HL-60 (cell line): Measurements from ENCODE around the gene IFNLR1.
A peak's percentile ranks its signal among the peaks of the same experiment; 100 is the strongest.

ENCODE experiments used
- DNase-seq, 2 experiments: peaks; one replicate each; pipeline ENCODE4 v3.0.0-alpha.2; 2010 to 2020; ENCODE audit warnings: low read depth in 1 of 2, low spot score in 1 of 2
- H3K27ac ChIP-seq: fragments of 250-450 bp; sonication (Bioruptor Pico); replicated peaks from 2 replicates; pipeline ENCODE4 v1.5.1; 2020; ENCODE audit warnings: mild to moderate bottlenecking, moderate library complexity
- H3K27me3 ChIP-seq: fragments of 250-450 bp; sonication (Bioruptor Pico); 2 replicates; pipeline ENCODE4 v1.5.1; 2021; ENCODE audit warnings: mild to moderate bottlenecking, moderate library complexity; ENCODE audit not compliant: insufficient read depth, poor library complexity, severe bottlenecking
- H3K4me3 ChIP-seq: replicated peaks from 2 replicates; pipeline ENCODE4 v1.5.1; 2011; ENCODE audit warnings: mild to moderate bottlenecking, control low read depth, low read length; ENCODE audit not compliant: insufficient read depth
- GABPA ChIP-seq: IDR thresholded peaks from 2 replicates; pipeline ENCODE4 v1.6.1; 2012; ENCODE audit warnings: low read depth
- POLR2AphosphoS5 ChIP-seq: IDR thresholded peaks from 2 replicates; pipeline ENCODE4 v1.6.1; 2012; ENCODE audit warnings: low read depth
- SPI1 ChIP-seq: IDR thresholded peaks from 2 replicates; pipeline ENCODE4 v1.6.1; 2012; ENCODE audit warnings: low read depth, mild to moderate bottlenecking, borderline replicate concordance
- TF ChIP-seq, protein P1 (sequence below): IDR thresholded peaks from one replicate; pipeline ENCODE4 v1.5.1; 2011; ENCODE audit warnings: low read length, control low read depth, inconsistent platforms; ENCODE audit not compliant: insufficient read depth
- TF ChIP-seq, protein P2 (sequence below): IDR thresholded peaks from 2 replicates; pipeline ENCODE4 v1.6.1; 2012; ENCODE audit warnings: low read depth; ENCODE audit not compliant: insufficient replicate concordance

Gene IFNLR1

DNA sequence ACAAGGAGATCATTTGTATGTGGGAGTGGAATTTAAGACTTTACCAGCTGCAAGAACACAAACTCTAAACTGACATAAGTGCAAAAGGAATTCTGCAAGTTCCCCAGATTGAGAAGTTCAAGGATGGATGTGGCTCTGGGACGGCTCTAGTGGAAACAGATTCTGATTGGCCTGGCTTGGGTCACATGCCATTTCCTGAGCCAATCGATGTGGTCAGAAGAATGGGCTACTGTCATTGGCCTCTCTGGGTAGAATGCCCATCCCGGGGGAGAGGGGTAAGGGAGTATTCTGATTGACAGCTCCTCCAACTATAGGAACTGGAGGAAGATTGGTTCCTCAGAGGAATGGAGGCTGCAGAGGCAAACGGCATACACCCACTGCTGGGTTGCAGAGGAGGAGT is 6.0 kb upstream of the IFNLR1 start:
- DNase-seq, result no peak
- Histone ChIP-seq H3K4me3 (no peak overlapping the region), H3K27ac (no peak overlapping the region), H3K27me3 (no peaks in the 10 kb centered on the region)
- TF ChIP-seq, protein P1, sequence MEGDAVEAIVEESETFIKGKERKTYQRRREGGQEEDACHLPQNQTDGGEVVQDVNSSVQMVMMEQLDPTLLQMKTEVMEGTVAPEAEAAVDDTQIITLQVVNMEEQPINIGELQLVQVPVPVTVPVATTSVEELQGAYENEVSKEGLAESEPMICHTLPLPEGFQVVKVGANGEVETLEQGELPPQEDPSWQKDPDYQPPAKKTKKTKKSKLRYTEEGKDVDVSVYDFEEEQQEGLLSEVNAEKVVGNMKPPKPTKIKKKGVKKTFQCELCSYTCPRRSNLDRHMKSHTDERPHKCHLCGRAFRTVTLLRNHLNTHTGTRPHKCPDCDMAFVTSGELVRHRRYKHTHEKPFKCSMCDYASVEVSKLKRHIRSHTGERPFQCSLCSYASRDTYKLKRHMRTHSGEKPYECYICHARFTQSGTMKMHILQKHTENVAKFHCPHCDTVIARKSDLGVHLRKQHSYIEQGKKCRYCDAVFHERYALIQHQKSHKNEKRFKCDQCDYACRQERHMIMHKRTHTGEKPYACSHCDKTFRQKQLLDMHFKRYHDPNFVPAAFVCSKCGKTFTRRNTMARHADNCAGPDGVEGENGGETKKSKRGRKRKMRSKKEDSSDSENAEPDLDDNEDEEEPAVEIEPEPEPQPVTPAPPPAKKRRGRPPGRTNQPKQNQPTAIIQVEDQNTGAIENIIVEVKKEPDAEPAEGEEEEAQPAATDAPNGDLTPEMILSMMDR, result no peak
- TF ChIP-seq, protein P2, sequence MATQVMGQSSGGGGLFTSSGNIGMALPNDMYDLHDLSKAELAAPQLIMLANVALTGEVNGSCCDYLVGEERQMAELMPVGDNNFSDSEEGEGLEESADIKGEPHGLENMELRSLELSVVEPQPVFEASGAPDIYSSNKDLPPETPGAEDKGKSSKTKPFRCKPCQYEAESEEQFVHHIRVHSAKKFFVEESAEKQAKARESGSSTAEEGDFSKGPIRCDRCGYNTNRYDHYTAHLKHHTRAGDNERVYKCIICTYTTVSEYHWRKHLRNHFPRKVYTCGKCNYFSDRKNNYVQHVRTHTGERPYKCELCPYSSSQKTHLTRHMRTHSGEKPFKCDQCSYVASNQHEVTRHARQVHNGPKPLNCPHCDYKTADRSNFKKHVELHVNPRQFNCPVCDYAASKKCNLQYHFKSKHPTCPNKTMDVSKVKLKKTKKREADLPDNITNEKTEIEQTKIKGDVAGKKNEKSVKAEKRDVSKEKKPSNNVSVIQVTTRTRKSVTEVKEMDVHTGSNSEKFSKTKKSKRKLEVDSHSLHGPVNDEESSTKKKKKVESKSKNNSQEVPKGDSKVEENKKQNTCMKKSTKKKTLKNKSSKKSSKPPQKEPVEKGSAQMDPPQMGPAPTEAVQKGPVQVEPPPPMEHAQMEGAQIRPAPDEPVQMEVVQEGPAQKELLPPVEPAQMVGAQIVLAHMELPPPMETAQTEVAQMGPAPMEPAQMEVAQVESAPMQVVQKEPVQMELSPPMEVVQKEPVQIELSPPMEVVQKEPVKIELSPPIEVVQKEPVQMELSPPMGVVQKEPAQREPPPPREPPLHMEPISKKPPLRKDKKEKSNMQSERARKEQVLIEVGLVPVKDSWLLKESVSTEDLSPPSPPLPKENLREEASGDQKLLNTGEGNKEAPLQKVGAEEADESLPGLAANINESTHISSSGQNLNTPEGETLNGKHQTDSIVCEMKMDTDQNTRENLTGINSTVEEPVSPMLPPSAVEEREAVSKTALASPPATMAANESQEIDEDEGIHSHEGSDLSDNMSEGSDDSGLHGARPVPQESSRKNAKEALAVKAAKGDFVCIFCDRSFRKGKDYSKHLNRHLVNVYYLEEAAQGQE, result no peak
- TF ChIP-seq SPI1, result no peak
- no peak for TF ChIP-seq GABPA

DNA sequence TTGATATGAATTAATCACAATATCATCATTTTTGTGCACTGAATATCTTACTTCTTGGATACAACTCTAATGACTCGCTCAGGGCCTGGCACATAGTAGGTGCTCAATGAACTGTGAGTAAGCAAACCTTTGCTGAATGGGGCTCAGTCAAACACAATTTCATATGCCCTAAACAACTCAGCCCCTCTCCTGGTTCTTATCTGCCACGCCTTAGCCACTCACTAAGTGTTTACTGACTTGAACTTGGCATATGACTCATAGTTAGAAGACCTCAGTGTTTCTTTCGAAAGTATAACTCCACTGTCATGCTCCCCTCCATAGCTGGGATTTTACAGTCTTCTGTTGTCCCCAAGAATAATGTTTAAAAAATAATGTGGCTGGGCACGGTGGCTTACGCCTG is 4.8 kb upstream of the IFNLR1 start:
- H3K27ac ChIP-seq, result no peak overlapping the region
- peaks cover 10% of the 10 kb centered on the region for H3K27me3 ChIP-seq
- peak in 1 of 2 experiments; percentile 23 for DNase-seq
- H3K4me3 ChIP-seq, result no peak overlapping the region
- TF ChIP-seq POLR2AphosphoS5 (no peak), GABPA (no peak), SPI1 (no peak)
- TF ChIP-seq, protein P1, result no peak
- TF ChIP-seq, protein P2, result no peak

DNA sequence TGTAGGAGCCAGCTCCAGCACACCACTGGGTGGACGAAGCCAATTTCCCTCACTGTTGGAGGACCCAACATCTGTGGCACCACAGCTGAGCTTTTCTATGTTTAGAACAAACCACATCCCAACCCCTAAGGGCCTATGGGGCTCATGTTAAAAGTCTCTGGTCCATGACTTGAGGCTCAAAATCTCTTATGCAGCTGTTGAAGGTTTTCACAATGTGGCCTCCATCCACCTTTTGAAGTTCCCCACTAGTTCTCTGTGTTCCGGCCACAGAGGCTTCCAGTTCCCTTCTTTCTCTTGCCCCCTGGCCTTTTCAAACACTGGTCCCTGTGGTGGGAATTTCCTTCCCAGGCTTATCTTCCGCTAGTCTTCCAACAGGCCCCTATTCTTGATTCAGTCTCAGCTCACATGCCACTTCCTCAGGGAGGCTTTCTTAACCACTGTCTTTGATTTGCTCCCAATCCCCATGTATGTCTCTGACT is 3.9 kb upstream of the IFNLR1 start:
- no peak overlapping the region for H3K27ac ChIP-seq
- TF ChIP-seq SPI1, result peak; percentile 21; the same call in 1 of the 2 replicates
- no peak for TF ChIP-seq POLR2AphosphoS5

DNA sequence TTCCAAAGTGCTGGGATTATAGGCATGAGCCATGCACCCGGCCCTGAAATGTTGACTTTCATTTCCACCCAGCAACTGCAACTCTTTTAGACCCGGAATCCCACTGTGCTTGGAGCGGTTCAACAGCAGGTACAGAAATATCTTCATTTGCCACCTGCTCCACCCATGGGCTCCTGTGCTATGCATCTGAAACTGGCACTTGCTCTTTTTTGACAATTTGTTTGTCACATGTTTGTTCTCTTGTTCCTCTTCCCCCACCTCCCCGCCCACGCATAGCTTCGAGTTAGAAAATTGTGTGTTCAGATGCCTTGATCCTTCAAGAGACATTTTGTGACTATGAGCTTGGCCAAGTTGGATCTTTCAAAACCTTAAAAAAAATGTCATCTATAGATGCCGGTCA is 2.4 kb upstream of the IFNLR1 start:
- peak; percentile 38 to 80 for DNase-seq
- H3K27ac ChIP-seq, result peak overlapping the region; percentile 6; the same call in 1 of the 2 replicates
- no peak overlapping the region for H3K4me3 ChIP-seq
- TF ChIP-seq POLR2AphosphoS5 (no peak), GABPA (no peak), SPI1 (no peak)
- peaks cover 24% of the 10 kb centered on the region for H3K27me3 ChIP-seq

More for the DNA sequence above, 3.9 kb upstream of the IFNLR1 start:
- no peak overlapping the region for H3K4me3 ChIP-seq
- DNase-seq, result peak; percentile 51 to 58
- peaks cover 18% of the 10 kb centered on the region for H3K27me3 ChIP-seq

DNA sequence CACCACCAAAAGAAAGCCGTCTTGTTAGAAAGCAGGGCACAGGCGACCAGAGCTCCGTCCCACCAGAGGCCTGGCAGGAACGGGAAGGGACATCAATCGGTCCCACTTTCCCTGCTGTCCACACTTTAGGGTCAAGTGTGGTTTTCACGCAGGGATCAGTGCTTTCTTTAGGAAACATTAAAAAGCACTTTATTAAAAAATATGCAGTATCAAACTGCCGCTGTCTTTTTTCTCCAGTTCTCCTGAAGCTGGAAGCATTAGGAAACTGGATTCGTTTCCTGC is 437 bp downstream of the IFNLR1 start:
- Histone ChIP-seq H3K27me3 (peaks cover 24% of the 10 kb centered on the region), H3K27ac (no peak overlapping the region), H3K4me3 (no peak overlapping the region)
- DNase-seq, result no peak
- TF ChIP-seq, protein P1, result no peak
- TF ChIP-seq POLR2AphosphoS5, result no peak
- no peak for TF ChIP-seq SPI1
- TF ChIP-seq, protein P2, result no peak
- no peak for TF ChIP-seq GABPA
